ENCODE data around the gene SPSB3.

The SPSB3 gene

GRCh38 chr16:1818204-1818872, 36.0 kb upstream of the SPSB3 start:
- DNase-seq, result no peak
- Histone ChIP-seq H3K9me3 (ENCODE audit: severe bottlenecking) (no peaks in the 10 kb centered on the region), H3K36me3 (peaks cover 34% of the 10 kb centered on the region), H3K4me3 (ENCODE audit: low read depth, low read length) (no peak overlapping the region), H3K27ac (no peak overlapping the region), H3K27me3 (ENCODE audit: insufficient read depth, low read depth, severe bottlenecking) (no peaks in the 10 kb centered on the region)
- TF ChIP-seq, protein P1, sequence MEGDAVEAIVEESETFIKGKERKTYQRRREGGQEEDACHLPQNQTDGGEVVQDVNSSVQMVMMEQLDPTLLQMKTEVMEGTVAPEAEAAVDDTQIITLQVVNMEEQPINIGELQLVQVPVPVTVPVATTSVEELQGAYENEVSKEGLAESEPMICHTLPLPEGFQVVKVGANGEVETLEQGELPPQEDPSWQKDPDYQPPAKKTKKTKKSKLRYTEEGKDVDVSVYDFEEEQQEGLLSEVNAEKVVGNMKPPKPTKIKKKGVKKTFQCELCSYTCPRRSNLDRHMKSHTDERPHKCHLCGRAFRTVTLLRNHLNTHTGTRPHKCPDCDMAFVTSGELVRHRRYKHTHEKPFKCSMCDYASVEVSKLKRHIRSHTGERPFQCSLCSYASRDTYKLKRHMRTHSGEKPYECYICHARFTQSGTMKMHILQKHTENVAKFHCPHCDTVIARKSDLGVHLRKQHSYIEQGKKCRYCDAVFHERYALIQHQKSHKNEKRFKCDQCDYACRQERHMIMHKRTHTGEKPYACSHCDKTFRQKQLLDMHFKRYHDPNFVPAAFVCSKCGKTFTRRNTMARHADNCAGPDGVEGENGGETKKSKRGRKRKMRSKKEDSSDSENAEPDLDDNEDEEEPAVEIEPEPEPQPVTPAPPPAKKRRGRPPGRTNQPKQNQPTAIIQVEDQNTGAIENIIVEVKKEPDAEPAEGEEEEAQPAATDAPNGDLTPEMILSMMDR (IDR thresholded peaks at IDR 0.05; ENCODE audit: low read depth, low read length), result no peak

GRCh38 chr16:1817716-1818115, 35.3 kb upstream of the SPSB3 start:
- H3K9me3 ChIP-seq (ENCODE audit: severe bottlenecking), result no peaks in the 10 kb centered on the region
- no peak for DNase-seq
- TF ChIP-seq, protein P1 (IDR thresholded peaks at IDR 0.05; ENCODE audit: low read depth, low read length), result no peak
- no peak overlapping the region for H3K27ac ChIP-seq
- H3K27me3 ChIP-seq (ENCODE audit: insufficient read depth, low read depth, severe bottlenecking), result no peaks in the 10 kb centered on the region
- peaks cover 31% of the 10 kb centered on the region for H3K36me3 ChIP-seq
- H3K4me3 ChIP-seq (ENCODE audit: low read depth, low read length), result no peak overlapping the region

DNA sequence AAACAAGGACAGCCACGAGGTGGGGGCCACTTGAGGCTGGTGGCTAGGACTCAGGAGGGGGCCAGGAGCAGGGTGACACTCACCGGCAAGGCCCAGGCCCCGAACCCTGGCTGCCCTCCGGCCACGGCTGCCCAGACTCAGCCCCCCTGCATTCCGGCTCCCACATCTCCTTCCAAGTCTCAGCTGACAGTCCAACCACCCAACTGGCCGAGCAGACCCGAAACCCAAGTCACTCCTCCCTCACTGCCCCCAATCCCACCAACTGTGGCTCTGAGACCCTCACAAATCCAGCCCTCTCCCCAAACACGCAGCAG, 34.9 kb upstream of the SPSB3 start:
- TF ChIP-seq, protein P1 (IDR thresholded peaks at IDR 0.05; ENCODE audit: low read depth, low read length), result no peak
- Histone ChIP-seq H3K27me3 (ENCODE audit: insufficient read depth, low read depth, severe bottlenecking) (no peaks in the 10 kb centered on the region), H3K4me3 (ENCODE audit: low read depth, low read length) (no peak overlapping the region), H3K36me3 (peaks cover 26% of the 10 kb centered on the region), H3K9me3 (ENCODE audit: severe bottlenecking) (no peaks in the 10 kb centered on the region), H3K27ac (no peak overlapping the region)
- no peak for DNase-seq

DNA sequence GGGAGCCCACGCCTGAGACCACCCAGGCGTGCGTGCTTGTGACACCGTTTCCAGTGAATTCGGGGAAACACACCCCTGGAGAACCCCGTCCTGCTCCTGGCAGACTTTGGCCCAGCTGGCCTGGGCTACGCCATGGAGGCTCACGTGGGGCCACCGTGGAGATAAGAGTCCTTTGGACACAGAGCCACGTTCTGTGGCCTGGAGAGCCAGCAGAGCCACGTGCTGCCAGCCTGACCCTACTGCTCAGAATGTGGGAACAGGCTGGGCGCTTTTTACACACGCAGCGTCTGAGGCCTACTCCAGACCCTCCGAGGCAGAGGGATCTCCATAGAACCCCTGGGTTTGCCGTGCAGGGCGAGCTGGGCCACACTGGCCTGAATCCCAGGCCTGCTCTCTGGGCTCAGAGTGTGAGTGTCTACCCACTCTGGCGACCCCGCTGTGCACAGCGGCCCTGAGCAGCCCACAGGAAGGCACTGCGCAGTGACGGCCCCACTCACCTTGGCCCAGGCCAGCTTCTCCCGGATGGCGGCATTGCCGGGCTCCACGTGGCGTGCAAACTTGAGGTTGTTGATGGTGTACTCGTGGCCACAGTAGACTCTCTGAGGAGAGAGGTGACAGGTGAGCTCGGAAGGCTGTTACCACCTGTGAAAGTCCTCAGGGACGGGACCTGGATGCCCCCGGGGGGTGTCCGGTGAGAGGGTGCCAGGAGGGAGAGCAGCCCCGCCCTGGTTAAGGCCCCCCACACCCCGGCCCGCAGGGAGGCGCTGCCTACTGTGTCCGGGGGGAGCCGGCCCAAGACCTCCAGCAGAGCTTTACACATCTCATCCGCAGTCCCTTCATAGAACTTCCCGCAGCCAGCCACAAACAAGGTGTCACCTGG, 34.3 kb upstream of the SPSB3 start:
- Histone ChIP-seq H3K4me3 (ENCODE audit: low read depth, low read length) (no peak overlapping the region), H3K27ac (no peak overlapping the region), H3K36me3 (peaks cover 25% of the 10 kb centered on the region), H3K9me3 (ENCODE audit: severe bottlenecking) (no peaks in the 10 kb centered on the region), H3K27me3 (ENCODE audit: insufficient read depth, low read depth, severe bottlenecking) (no peaks in the 10 kb centered on the region)
- no peak for DNase-seq
- TF ChIP-seq, protein P1 (IDR thresholded peaks at IDR 0.05; ENCODE audit: low read depth, low read length), result no peak

- H3K27ac ChIP-seq, result no peak overlapping the region
- peaks cover 20% of the 10 kb centered on the region for H3K36me3 ChIP-seq
- H3K9me3 ChIP-seq (ENCODE audit: severe bottlenecking), result no peaks in the 10 kb centered on the region
- TF ChIP-seq, protein P1 (IDR thresholded peaks at IDR 0.05; ENCODE audit: low read depth, low read length), result no peak
- H3K4me3 ChIP-seq (ENCODE audit: low read depth, low read length), result no peak overlapping the region
- no peaks in the 10 kb centered on the region for H3K27me3 ChIP-seq (ENCODE audit: insufficient read depth, low read depth, severe bottlenecking)
- DNase-seq, result no peak
Measured at GRCh38 chr16:1815461-1815860, 33.1 kb upstream of the SPSB3 start.
